HepG2 (cell line): ENCODE data around the gene SELENOT. TPM values are rescaled to one million over a fixed set of nuclear protein-coding genes. Genes with fewer than 3 reads are reported as not detected.

Experiments used
- BRD4 ChIP-seq: sonication (generic); formaldehyde crosslinking; IDR thresholded peaks from 2 replicates; pipeline ENCODE4 v1.4.0; 2020; ENCODE audit warnings: missing genetic modification reagents
- NFIB ChIP-seq: sonication (generic); formaldehyde crosslinking; IDR thresholded peaks from 2 replicates; pipeline ENCODE4 v1.9.0; 2021; ENCODE audit warnings: missing genetic modification reagents, mild to moderate bottlenecking, borderline replicate concordance
- TCF7 ChIP-seq: sonication (generic); IDR thresholded peaks from 2 replicates; pipeline ENCODE4 v1.6.1; 2016; ENCODE audit warnings: antibody characterized with exemption, low read depth
- TRIM24 ChIP-seq: sonication (generic); formaldehyde crosslinking; IDR thresholded peaks from 2 replicates; pipeline ENCODE4 v1.8.0; 2022; ENCODE audit warnings: mild to moderate bottlenecking, missing genetic modification reagents
- ZBTB20 ChIP-seq: sonication (generic); formaldehyde crosslinking; IDR thresholded peaks from 2 replicates; pipeline ENCODE4 v1.8.1; 2023; ENCODE audit warnings: missing genetic modification reagents, low read depth, mild to moderate bottlenecking, borderline replicate concordance
- polyA plus RNA-seq, 8 experiments: library from polyadenylated mRNA; depleted of rRNA in 3 of 8; stranded (reverse) in 7 of 8; unstranded in 1 of 8; fragments of >200 nt; fragmentation: Illumina TruSeq in 4 of 8; extraction: Trizol in 4 of 8; gene quantifications; 2 replicates each; pipeline versions ENCODE4 v1.2.1 to v1.2.3, GENCODE V29; 2011 to 2016; ENCODE audit warnings: low read depth in 4 of 8, missing spikeins in 1 of 8, mixed read lengths in 1 of 8; ENCODE audit not compliant: insufficient read depth in 1 of 8
- total RNA-seq, 5 experiments: library from RNA; depleted of rRNA; stranded (reverse); fragments of >200 nt; fragmentation: Illumina TruSeq; extraction: Trizol; gene quantifications; 2 replicates each; pipeline ENCODE4 v1.2.3, GENCODE V29; 2016; ENCODE audit warnings: low read depth in 1 of 5
- TF ChIP-seq, protein P1 (sequence below): sonication (generic); formaldehyde crosslinking; IDR thresholded peaks from 2 replicates; pipeline ENCODE4 v1.5.0; 2020; ENCODE audit warnings: mild to moderate bottlenecking, missing genetic modification reagents
- TF ChIP-seq, protein P2 (sequence below): sonication (generic); formaldehyde crosslinking; IDR thresholded peaks from 2 replicates; pipeline ENCODE4 v1.5.0; 2020; ENCODE audit warnings: mild to moderate bottlenecking, missing genetic modification reagents, borderline replicate concordance
- TF ChIP-seq, protein P3 (sequence below): sonication (generic); formaldehyde crosslinking; IDR thresholded peaks from 2 replicates; pipeline ENCODE4 v1.8.1; 2023; ENCODE audit warnings: missing genetic modification reagents, mild to moderate bottlenecking, borderline replicate concordance

Gene SELENOT
- total and polyA plus RNA-seq, 2 of the 13 experiments (the other 11 are each of a cell fraction or from before 2014, with no cell fraction given) = 122 to 273 TPM

DNA sequence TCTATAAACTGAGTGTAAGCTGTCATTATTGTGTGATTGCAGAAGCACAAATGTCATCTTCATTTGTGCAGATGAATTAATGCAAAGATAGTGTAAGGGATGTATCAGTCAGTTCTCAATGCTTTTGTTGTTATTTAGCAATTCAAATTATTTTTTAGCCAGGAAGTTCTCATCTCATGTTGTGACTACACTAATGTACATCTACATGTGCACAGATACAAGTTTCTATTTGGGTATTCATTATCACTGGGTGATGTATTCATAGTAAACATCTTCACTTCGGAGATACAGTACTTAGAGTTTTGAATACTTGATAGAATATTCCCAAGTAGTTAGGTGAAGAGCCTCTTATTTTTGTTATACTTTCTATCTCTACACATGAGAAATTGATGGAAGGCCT is 45.4 kb upstream of the SELENOT start (continued):
- TF ChIP-seq, protein P1, sequence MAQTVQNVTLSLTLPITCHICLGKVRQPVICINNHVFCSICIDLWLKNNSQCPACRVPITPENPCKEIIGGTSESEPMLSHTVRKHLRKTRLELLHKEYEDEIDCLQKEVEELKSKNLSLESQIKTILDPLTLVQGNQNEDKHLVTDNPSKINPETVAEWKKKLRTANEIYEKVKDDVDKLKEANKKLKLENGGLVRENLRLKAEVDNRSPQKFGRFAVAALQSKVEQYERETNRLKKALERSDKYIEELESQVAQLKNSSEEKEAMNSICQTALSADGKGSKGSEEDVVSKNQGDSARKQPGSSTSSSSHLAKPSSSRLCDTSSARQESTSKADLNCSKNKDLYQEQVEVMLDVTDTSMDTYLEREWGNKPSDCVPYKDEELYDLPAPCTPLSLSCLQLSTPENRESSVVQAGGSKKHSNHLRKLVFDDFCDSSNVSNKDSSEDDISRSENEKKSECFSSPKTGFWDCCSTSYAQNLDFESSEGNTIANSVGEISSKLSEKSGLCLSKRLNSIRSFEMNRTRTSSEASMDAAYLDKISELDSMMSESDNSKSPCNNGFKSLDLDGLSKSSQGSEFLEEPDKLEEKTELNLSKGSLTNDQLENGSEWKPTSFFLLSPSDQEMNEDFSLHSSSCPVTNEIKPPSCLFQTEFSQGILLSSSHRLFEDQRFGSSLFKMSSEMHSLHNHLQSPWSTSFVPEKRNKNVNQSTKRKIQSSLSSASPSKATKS (CRISPR knock-in tag) = no peak
- TF ChIP-seq NFIB (no peak), ZBTB20 (CRISPR knock-in tag) (no peak), TCF7 (no peak), TRIM24 (no peak), BRD4 (CRISPR knock-in tag) (no peak)
- TF ChIP-seq, protein P2, sequence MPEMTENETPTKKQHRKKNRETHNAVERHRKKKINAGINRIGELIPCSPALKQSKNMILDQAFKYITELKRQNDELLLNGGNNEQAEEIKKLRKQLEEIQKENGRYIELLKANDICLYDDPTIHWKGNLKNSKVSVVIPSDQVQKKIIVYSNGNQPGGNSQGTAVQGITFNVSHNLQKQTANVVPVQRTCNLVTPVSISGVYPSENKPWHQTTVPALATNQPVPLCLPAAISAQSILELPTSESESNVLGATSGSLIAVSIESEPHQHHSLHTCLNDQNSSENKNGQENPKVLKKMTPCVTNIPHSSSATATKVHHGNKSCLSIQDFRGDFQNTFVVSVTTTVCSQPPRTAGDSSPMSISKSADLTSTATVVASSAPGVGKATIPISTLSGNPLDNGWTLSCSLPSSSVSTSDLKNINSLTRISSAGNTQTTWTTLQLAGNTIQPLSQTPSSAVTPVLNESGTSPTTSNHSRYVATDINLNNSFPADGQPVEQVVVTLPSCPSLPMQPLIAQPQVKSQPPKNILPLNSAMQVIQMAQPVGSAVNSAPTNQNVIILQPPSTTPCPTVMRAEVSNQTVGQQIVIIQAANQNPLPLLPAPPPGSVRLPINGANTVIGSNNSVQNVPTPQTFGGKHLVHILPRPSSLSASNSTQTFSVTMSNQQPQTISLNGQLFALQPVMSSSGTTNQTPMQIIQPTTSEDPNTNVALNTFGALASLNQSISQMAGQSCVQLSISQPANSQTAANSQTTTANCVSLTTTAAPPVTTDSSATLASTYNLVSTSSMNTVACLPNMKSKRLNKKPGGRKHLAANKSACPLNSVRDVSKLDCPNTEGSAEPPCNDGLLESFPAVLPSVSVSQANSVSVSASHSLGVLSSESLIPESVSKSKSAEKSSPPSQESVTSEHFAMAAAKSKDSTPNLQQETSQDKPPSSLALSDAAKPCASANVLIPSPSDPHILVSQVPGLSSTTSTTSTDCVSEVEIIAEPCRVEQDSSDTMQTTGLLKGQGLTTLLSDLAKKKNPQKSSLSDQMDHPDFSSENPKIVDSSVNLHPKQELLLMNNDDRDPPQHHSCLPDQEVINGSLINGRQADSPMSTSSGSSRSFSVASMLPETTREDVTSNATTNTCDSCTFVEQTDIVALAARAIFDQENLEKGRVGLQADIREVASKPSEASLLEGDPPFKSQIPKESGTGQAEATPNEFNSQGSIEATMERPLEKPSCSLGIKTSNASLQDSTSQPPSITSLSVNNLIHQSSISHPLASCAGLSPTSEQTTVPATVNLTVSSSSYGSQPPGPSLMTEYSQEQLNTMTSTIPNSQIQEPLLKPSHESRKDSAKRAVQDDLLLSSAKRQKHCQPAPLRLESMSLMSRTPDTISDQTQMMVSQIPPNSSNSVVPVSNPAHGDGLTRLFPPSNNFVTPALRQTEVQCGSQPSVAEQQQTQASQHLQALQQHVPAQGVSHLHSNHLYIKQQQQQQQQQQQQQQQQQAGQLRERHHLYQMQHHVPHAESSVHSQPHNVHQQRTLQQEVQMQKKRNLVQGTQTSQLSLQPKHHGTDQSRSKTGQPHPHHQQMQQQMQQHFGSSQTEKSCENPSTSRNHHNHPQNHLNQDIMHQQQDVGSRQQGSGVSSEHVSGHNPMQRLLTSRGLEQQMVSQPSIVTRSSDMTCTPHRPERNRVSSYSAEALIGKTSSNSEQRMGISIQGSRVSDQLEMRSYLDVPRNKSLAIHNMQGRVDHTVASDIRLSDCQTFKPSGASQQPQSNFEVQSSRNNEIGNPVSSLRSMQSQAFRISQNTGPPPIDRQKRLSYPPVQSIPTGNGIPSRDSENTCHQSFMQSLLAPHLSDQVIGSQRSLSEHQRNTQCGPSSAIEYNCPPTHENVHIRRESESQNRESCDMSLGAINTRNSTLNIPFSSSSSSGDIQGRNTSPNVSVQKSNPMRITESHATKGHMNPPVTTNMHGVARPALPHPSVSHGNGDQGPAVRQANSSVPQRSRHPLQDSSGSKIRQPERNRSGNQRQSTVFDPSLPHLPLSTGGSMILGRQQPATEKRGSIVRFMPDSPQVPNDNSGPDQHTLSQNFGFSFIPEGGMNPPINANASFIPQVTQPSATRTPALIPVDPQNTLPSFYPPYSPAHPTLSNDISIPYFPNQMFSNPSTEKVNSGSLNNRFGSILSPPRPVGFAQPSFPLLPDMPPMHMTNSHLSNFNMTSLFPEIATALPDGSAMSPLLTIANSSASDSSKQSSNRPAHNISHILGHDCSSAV (CRISPR knock-in tag) = no peak
- TF ChIP-seq, protein P3, sequence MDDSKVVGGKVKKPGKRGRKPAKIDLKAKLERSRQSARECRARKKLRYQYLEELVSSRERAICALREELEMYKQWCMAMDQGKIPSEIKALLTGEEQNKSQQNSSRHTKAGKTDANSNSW (CRISPR knock-in tag) = no peak
